SW480 (cell line): ENCODE data around the gene TEX261.
"Not testable (repeated sequence)": the region's sequence is repeated elsewhere in the genome, so short reads cannot be mapped to it uniquely, and the experiment has no call there.

ENCODE experiments used
- DNase-seq: peaks from one replicate; pipeline ENCODE4 v3.0.0-alpha.2; 2016; ENCODE audit warnings: low spot score

The TEX261 gene

DNA sequence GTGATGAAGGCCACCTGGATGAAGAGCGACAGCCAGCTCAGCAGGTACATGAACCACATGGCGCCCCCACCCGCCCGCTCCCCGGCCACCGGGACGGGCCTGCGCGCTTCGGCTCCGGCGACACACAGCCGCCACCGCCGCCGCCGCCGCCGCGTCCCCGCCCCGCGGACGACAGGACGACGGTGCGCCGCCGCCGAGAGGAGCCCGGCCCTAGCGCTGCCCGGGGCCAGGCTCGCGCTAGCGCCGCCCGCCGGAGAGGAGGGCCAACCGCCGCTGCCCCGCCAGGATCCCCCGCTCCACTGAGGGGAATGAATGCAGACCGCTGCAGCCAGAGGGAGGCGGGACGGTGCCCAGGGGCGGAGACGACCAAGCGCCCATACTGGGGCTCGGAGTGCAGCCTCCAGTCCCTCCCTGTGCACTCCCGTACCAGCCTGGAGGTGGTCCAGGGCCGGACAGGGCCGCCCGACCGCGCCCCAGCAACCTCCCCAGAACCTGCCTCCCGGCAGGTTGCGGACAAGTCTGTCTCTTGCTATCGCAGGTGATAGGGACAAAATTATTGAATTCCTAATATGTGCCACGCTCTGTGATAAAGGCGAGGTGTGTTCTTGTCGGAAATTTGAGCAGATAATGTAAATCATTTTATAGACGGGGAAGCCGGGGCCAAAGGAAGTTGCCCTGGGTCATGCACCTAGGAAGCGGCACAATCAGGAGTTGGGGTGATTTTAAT lies at the start of gene TEX261:
Gene TEX261, minus strand, starts transcription at position 175 of the 727 bp plus-strand sequence. Its CDS starts 116 bp downstream, at position 59.
- peak; percentile 95 for DNase-seq

DNA sequence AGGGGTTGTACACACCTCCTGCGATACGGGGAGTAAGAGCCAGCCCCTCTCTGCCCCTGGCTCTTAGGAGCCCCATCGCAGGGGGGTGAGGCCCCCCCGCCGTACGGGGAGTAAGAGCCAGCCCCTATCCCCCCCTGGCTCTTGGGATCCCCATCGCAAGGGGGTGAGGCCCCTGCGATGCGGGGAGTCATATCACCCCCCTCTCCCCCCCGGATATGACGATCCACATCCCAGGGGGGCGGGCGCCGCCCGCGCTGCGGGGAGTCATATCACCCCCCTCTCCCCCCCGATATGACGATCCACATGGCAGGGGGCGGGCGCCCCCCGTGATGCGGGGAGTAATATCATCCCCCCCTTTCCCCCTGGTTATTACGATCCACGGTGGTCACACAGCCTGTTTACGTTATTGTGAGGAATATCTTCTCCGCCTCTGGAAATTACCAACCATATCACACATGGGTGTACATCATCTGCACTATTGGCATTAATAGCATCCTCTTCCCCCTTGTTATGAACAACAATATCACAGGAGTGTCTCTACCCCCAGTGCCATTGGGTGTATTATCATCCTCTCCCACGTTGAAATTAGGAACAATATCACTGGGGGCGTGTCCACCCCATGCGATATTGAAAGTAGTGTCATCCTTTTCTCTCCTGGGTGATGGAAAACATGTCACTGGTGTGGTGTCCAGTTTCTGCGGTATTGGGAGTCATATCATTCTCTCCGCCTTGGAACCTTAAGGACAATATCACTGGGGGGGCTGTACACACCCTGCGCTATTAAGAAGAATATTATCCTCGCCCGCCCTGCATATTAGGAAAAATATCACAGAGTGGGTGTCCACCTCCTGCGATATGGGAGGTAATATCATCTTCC lies 49.1 kb upstream of the TEX261 start:
- DNase-seq = no peak

- DNase-seq = no peak
Measured at GRCh38 chr2:71042287-71042686, 47.6 kb upstream of the TEX261 start.

DNA sequence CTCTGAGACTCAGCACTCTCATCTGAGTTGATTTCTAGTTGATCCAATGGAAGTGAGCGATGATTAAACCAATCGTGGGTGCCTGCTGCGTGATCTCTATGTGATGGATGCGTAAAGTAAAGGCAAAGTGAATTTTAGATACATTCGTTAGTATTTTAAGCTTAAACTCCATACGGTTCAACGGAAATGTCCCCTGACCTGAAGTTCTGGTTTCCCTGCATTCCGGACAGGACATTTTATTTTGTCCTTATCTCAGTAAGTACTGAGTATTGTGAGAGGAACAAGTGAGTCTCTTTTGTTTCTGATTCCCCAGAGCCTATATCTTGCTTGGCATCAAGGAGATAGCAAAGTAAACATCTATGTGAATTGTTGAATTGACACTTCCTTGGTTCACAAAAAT lies 41.6 kb upstream of the TEX261 start:
- not testable (repeated sequence) for DNase-seq

DNA sequence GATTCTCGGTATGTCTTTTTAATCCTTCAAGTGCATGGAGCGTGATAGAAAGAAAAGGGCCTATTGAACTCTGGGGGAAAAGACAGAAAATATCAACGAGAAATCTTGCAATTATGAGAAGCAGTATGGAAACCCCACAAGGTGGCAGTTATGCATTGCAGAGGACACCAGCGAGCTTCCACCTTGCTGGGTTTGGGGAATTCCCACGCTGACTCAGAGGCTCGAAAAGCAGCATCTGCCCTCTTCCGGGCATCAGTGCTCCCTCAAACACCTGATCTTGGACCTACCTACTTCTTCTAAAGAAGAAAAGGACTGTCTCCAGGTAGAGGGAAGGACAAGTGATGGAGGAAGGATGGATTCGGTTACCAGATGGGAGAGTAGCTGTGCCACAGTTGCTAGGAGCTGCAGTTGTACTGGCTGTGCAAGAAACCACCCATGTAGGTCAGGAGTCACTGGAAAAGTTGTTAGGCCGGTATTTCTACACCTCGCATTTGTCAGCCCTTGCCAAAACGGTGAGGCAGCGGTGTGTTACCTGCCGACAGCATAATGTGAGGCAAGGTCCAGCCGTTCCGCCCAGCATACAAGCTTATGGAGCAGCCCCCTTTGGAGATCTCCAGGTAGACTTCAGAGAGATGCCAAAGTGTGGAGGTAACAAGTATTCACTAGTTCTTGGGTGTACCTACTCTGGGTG lies 29.0 kb upstream of the TEX261 start:
- peak; percentile 16 for DNase-seq

GRCh38 chr2:71021394-71021793 lies 26.7 kb upstream of the TEX261 start:
- not testable (repeated sequence) for DNase-seq

DNA sequence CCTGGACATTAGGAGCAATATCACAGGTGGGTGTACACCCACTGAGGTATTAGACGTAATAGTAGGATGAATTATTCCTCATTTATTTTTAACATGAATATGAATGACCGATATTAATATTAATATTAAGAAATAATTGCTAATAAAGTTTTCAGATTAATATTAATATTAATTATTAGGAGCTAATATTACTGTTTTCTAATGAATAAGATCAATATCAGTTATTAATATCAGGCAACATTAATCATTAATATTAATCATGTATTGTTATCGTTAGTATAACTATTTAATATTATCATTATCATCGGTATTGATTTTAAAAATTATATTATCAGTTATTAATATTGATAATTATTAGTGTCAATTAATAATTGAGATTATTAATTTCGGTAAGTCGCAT lies 25.3 kb upstream of the TEX261 start:
- not testable (repeated sequence) for DNase-seq

DNA sequence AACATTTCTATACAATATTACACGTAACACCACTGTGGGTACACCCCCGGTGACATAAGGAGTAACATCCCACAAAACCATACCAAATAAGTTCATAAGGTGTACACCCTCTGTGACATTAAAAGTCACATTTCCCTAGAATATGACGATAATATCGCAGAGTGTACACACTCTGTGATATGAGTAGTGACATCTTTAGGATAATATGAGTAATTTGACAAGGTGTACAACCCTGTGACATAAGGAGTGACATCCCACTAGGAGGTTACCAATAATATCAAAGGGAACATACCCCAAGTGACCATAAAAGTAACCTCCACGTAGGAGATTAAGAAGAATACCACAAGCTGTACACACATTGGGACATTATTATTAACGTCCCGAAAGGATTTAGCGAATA lies 24.0 kb upstream of the TEX261 start:
- DNase-seq = no peak

- not testable (repeated sequence) for DNase-seq
Measured at GRCh38 chr2:71011786-71012185, 17.1 kb upstream of the TEX261 start.

DNA sequence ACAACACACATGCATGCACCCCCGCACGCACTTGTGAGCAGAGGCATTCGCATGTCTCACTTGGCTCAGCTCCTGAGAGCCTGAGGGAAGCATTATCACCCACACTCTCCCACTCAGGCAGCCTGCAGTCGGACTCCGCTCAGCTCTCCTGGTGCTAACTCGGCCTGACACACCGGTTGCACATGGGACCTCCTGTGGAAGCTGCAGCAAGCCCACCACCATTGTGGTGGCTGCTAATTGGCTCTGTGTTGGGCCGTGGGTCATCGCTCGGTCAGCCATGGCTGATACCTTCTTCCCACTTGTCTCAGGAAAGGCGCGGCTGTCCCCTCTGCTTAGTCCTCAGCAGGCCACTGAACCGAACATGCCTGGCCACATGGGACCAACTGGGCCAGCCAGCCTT lies 13.7 kb upstream of the TEX261 start:
- no peak for DNase-seq

DNA sequence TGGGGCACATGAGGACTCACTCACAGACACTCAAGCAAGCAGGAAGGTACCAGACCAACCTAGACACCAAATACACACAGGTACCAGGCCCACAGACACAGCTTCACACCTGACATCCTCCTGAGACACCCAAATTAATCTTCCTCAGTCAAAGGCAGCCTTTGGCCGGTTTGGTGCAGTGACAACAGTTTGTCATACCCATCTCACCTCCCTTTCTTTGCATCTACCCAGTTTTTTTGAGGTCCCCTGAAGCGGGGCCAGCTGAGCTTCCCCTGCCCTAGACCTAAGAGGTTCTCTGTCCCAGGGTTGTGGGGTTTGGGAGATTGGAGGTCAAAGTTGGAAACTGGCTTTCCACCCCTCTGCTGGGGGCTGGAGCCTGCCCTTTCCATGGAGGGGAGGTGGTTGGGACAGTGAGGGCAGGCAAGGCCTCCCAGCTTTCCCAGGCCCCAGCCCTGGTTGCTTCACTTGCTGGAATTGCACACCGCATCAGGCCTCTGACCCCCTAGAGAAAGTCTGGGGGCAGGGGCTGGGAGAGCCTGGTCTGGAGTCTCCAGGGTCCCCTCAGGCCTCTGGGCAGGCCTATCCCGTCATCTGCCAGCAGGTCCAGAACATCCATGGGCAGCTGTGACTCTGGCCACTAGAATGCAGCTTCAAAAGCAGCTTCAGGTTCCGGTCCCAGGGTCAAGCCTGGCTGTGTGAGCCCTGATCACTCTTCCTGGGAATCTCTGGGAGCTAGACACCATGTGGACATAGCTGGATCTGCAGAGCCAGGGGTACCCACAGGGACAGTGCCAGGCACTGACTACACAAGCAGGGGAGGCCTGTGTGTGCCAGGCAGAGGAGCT lies 12.5 kb upstream of the TEX261 start:
- no peak for DNase-seq

GRCh38 chr2:71006323-71006722 lies 11.7 kb upstream of the TEX261 start:
- DNase-seq = no peak

- no peak for DNase-seq
Measured at GRCh38 chr2:71005271-71006202, 10.9 kb upstream of the TEX261 start.

- no peak for DNase-seq
Measured at GRCh38 chr2:71004857-71005256, 10.2 kb upstream of the TEX261 start.

DNA sequence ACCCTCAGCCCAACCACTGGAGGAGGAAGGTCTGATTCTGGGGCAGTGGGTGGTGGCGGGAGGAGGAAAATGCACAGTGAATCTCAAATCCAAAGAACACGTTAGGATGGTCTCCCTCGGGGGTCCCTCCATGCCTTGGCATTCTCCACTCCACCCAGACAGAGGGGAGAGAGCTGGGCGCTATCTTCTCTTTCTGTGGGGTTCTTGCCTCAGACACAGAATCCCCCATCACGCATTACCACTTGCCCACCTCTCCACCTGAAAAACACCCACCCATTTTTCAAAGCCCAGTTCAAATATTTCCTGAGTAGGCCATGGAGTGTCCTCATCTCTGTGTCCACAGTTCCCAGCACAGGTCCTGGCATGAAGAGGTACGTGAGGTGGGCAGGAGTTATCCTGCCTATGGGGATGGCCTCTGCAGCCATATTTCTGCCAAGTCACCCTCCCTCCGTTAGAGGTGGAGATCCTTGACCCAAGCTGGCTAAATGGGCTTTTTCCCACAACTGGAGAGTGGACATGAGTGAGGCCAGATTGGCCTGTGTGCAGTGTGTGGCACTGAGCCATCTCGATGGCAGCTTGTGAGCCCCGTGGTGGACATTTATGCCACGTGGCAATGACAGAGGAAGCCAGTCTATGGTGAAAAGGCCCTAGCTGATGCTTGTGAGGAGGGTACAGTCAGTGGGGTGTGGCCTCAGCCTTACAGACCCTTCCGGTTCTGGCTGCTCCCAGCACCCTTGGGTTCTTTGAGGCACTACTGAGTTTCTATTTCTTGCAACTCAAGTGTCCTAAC lies 9.5 kb upstream of the TEX261 start:
- no peak for DNase-seq

DNA sequence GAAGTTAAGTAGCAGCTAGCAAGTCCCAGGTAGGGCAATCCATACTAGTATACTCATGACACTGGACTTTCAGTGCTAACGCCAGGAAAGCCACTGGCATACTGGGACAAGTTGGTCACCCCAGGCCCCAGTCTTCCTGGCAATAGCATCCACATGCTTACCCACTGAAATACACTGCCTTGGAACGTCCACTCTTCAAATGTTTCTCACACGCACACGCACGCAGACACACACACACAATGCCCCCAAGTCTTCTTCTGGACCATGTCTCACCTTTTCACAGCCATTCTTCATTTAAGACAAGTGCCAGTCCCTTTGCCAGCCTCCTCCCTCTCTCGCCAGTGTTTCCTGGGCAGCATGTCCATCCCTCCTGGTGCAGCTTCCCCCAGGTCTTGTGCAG lies 8.7 kb upstream of the TEX261 start:
- no peak for DNase-seq

DNA sequence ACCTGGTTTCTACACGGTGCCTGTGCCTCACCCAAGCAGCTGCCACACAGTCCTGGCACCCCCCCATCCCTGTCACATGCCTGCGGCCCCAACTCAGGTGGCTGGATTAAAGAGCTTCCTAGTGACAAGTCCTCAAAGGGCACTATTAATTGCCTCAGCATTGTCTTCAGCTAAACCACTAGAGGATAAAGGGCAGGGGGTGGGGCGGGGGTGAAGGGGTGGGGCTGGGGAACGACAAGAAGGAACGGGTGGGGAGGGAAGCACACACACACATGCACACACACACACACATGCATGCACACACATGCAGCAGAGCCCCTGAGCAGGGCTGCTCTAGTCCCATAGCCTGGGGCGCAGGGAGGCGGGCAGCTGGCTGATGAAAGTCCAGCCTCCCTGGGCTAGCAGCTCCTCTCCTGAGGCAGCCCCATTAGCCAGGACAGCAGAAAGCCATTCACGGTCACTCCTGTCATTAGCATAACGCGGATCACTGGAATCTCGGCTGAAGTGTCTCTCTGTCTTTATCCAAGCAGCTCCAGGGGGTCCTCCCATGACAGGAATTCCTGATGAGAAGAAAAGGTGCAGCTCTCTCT lies 7.4 kb upstream of the TEX261 start:
- peak; percentile 78 for DNase-seq

- no peak for DNase-seq
Measured at GRCh38 chr2:71001592-71001927, 6.9 kb upstream of the TEX261 start.

DNA sequence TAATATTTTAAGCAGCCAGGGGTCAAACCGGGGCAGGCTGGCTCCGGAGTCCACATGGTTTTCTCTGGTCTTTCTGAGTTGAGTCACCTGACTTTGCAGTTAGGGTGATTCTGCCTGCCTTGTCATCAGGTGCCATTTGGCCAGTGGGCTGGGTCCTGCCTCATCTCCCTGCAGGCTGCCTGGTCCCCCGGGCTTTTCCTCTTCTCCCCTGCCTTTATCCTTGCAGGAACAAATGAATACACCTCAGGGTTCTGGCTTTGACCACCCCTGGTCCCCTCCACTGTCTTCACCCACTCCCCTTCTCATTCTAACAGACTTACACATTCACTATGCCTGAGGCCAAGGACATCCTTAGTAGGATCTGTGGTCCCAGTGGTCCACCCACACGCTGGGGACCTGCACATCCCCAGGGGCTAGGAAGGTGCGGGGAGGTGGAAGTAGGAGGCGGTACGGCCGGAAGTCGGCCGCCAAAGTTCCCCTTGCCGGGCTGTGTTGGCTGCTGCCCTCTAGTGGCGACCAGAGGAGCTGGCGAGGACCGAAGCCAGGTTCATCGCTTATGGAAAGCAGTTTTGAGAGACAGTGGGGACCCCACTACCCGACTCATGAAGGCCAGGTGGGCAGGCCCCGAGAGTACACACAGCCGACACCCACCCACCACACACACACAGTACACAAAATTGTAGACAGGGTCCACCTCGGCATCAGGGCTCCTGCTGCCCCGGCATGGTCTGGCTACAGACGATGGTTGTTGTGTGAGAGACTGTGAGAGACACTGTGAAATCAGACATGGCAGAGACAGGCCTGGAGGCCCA lies 6.3 kb upstream of the TEX261 start:
- peak; percentile 66 for DNase-seq
